Measurements from ENCODE around the gene IL1RL2. TPM values are rescaled to one million over a fixed set of nuclear protein-coding genes. Genes with fewer than 3 reads are reported as not detected.

The IL1RL2 gene
- total and polyA plus RNA-seq, 2 of the 4 experiments (the other 2 are of a cell fraction): 0.09 to 0.36 TPM

GRCh38 chr2:102267774-102268173 lies 81.0 kb downstream of the IL1RL2 start:
- Histone ChIP-seq H4K8ac (ENCODE audit: low read depth in 2 of 2, low read length in 2 of 2) (peak overlapping the region; percentile 93 to 95), H2BK5ac (ENCODE audit: low read depth, low read length, poor library complexity, severe bottlenecking) (peak overlapping the region; percentile 94), H3K4me3 (ENCODE audit: insufficient read depth, low read depth, low read length) (no peak overlapping the region), H2BK120ac (ENCODE audit: low read depth, low read length) (peak overlapping the region; percentile 100), H3K27ac (ENCODE audit: insufficient read depth, low read length) (peak overlapping the region; percentile 99), H2AK5ac (ENCODE audit: low read depth, low read length) (peak overlapping the region; percentile 99), H3K79me1 (ENCODE audit: low read depth in 1 of 2, low read length in 2 of 2) (no peaks in the 10 kb centered on the region; a peak in 1 of 4 replicates), H2AK9ac (replicated peaks; ENCODE audit: low read depth, low read length, poor library complexity) (no peak overlapping the region), H2BK20ac (ENCODE audit: low read depth, low read length) (peak overlapping the region; percentile 98), H2BK15ac (ENCODE audit: low read depth, low read length) (peak overlapping the region; percentile 96; the same call in 2 of the 3 replicates), H3K36me3 (ENCODE audit: control insufficient read depth, insufficient read depth, low read length) (no peaks in the 10 kb centered on the region), H3K9ac (ENCODE audit: low read depth, low read length) (0 out of 2 replicates have a peak overlapping the region, but pooled peaks have one; percentile 76), H3K4ac (ENCODE audit: low read depth, low read length) (peak overlapping the region; percentile 99), H3K9me1 (ENCODE audit: insufficient read depth, low read length) (peaks cover 17% of the 10 kb centered on the region), H3K14ac (replicated peaks; ENCODE audit: low read depth, low read length) (peak overlapping the region; percentile 95), H3K27me3 (ENCODE audit: control insufficient read depth, insufficient read depth, low read length) (no peaks in the 10 kb centered on the region), H3K4me2 (ENCODE audit: low read depth, low read length) (no peak overlapping the region), H3K9me3 (ENCODE audit: control insufficient read depth, insufficient read depth, low read length) (no peaks in the 10 kb centered on the region), H3K18ac (ENCODE audit: low read depth, low read length) (peak overlapping the region; percentile 94), H3K4me1 (ENCODE audit: control insufficient read depth, insufficient read depth, low read length) (peaks cover 22% of the 10 kb centered on the region), H4K91ac (ENCODE audit: insufficient read depth, low read depth, low read length) (peak overlapping the region; percentile 97), H2AFZ (replicated peaks; ENCODE audit: low read length, poor library complexity) (peak overlapping the region; percentile 37), H4K20me1 (ENCODE audit: insufficient read depth, low read length) (no peaks in the 10 kb centered on the region), H3K23ac (ENCODE audit: low read depth, low read length) (peak overlapping the region; percentile 84; the same call in 1 of the 2 replicates), H3K56ac (ENCODE audit: extremely low read depth, insufficient read depth, low read length) (no peak overlapping the region), H4K5ac (ENCODE audit: low read depth, low read length) (peak overlapping the region; percentile 82)
- ATAC-seq (ENCODE audit: low read depth): no peak
- BruUV-seq (replicated peaks): no TSS peak
- intact Hi-C loops (cut with micrococcal nuclease) (no loop called here), in situ Hi-C loops (cut with MboI; ENCODE audit: low sequenced_read_pairs) (no loop called here), dilution Hi-C loops (cut with HindIII; ENCODE audit: low sequenced_read_pairs, unreplicated experiment) (no loop called here)
- no peak for DNase-seq
- ChIA-PET POLR2A (ENCODE audit: unreplicated experiment) (no interaction called here), CTCF (no interaction called here)
- no peak for TF ChIP-seq CHD1 (IDR thresholded peaks at IDR 0.05; ENCODE audit: low read depth, low read length)
- no peak for TF ChIP-seq FOS (IDR thresholded peaks at IDR 0.05; ENCODE audit: low read depth, low read length)
- no peak for TF ChIP-seq MAZ (IDR thresholded peaks at IDR 0.05; ENCODE audit: borderline replicate concordance, low read depth, low read length)
- TF ChIP-seq ELK1 (IDR thresholded peaks at IDR 0.05; ENCODE audit: borderline replicate concordance, low read depth, low read length): no peak
- no peak for TF ChIP-seq SMC3 (IDR thresholded peaks at IDR 0.05; ENCODE audit: low read depth, low read length)
- no peak for TF ChIP-seq USF2 (IDR thresholded peaks at IDR 0.05; ENCODE audit: low read depth, low read length)
- no peak for TF ChIP-seq CEBPB (IDR thresholded peaks at IDR 0.05; ENCODE audit: low read depth, low read length)
- TF ChIP-seq RFX5 (IDR thresholded peaks at IDR 0.05; ENCODE audit: low read depth, low read length): no peak
- no peak for TF ChIP-seq MAFK (IDR thresholded peaks at IDR 0.05; ENCODE audit: low read depth, low read length)
- no peak for TF ChIP-seq NFE2L2 (IDR thresholded peaks at IDR 0.05; ENCODE audit: low read depth, low read length)
- TF ChIP-seq CTCF (conservative IDR thresholded peaks at IDR 0.05; ENCODE audit: low read depth, low read length): no peak
- no peak for TF ChIP-seq BHLHE40 (IDR thresholded peaks at IDR 0.05; ENCODE audit: low read depth, low read length)
- no peak for TF ChIP-seq RAD21 (IDR thresholded peaks at IDR 0.05; ENCODE audit: low read length)
- no peak for TF ChIP-seq MXI1 (IDR thresholded peaks at IDR 0.05; ENCODE audit: borderline replicate concordance, low read depth, low read length)
- no peak for TF ChIP-seq POLR2A (IDR thresholded peaks at IDR 0.05; ENCODE audit: low read depth, low read length)
- TF ChIP-seq RCOR1 (IDR thresholded peaks at IDR 0.05; ENCODE audit: insufficient replicate concordance, low read length): no peak
- 100% methylated on average over 2 of the region's 6 CpGs; no CpG with 5 or more reads in 1 of the 2 experiments for WGBS, 2 experiments (ENCODE audit: extremely low coverage in 2 of 2, insufficient read length in 1 of 2)

Measured in IMR-90 (cell line).